Activated CD4-positive, alpha-beta T cell treated with anti-CD3 and anti-CD28 coated beads for 36 hours (primary cell): ENCODE data around the gene YPEL2. TPM values are rescaled to one million over a fixed set of nuclear protein-coding genes. Genes with fewer than 3 reads are reported as not detected.

ENCODE experiments used
- ATAC-seq: fragments of 200-7000 bp; cut with Tn5 transposase; one replicate; pipeline ENCODE4 v1.10.0; 2021; ENCODE audit warnings: mild to moderate bottlenecking, moderate library complexity
- CTCF ChIA-PET: fragments of 350-600 bp; sonication (Branson Sonifier 250); formaldehyde crosslinking; loops from one replicate; lab custom pipeline; 2021; ENCODE audit warnings: antibody characterized with exemption; lab: Charles Lee
- POLR2A ChIA-PET: fragments of 350-600 bp; sonication (Branson Sonifier 250); formaldehyde crosslinking; loops from one replicate; lab custom pipeline; 2021; ENCODE audit warnings: antibody characterized with exemption, inconsistent platforms; lab: Charles Lee
- DNase-seq: peaks from one replicate; pipeline ENCODE4 v3.0.0-alpha.2; 2020
- H3K27ac Mint-ChIP-seq: one replicate; pipeline ENCODE4 v1.8.0; 2021; ENCODE audit warnings: mixed read lengths
- H3K27me3 Mint-ChIP-seq: one replicate; pipeline ENCODE4 v1.8.0; 2021; ENCODE audit warnings: mixed read lengths
- H3K36me3 Mint-ChIP-seq: one replicate; pipeline ENCODE4 v1.8.0; 2021; ENCODE audit warnings: low read depth, mixed read lengths
- H3K4me1 Mint-ChIP-seq: one replicate; pipeline ENCODE4 v1.8.0; 2021; ENCODE audit warnings: mixed read lengths
- H3K4me3 Mint-ChIP-seq: one replicate; pipeline ENCODE4 v1.8.0; 2021; ENCODE audit warnings: mild to moderate bottlenecking, moderate library complexity, mixed read lengths
- H3K9me3 Mint-ChIP-seq: one replicate; pipeline ENCODE4 v1.8.0; 2021; ENCODE audit warnings: low read depth, mixed read lengths
- intact Hi-C, 2 experiments: fragments of 100-400 bp; cut with DNase I in 1 of 2; cut with micrococcal nuclease in 1 of 2; formaldehyde crosslinking; loops; one replicate each; pipeline versions ENCODE4 v1.14.2 to v1.15.1; 2022 to 2024; cut with DNase I, micrococcal nuclease
- total RNA-seq, 2 experiments: library from RNA; stranded (reverse); gene quantifications; one replicate each; pipeline ENCODE4 v1.2.3, GENCODE V29; 2021

Gene YPEL2
- total RNA-seq, 2 experiments from 2014 or later = 4.3 to 6.9 TPM

DNA sequence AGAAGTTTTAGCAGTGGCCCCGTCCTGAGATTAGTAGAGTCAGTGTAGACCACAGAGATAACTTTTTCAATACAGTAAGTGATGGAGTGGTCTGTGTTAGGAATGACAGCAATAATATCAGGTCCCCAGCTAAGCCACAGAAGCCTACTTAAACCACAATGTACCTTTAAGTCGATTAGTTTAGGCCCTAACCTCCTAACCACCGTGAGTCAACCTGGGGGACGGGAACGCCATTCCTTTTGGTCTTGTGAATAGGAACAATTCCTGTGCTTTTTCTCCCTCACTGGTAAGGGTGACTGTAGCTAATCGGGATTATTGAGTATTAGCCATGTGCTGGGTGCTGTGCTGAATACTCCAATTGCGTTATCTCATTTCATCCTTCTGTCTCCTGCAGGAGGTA, 14.0 kb downstream of the YPEL2 start:
- intact Hi-C loops = no loop called here
- Mint-ChIP-seq H3K4me3 (no peak overlapping the region), H3K4me1 (peaks cover 50% of the 10 kb centered on the region), H3K27ac (no peak overlapping the region), H3K36me3 (no peaks in the 10 kb centered on the region), H3K27me3 (no peaks in the 10 kb centered on the region), H3K9me3 (no peaks in the 10 kb centered on the region)
- ATAC-seq (no peak), DNase-seq (no peak)
- ChIA-PET CTCF (interaction anchor here (1.0 to 1.3 kb wide), 4 partner anchors 10 to 95 kb away, joined by 3 to 5 read pairs (median 4); no protein-coding TSS in a partner anchor), POLR2A (no interaction called here)

- Mint-ChIP-seq H3K36me3 (no peaks in the 10 kb centered on the region), H3K9me3 (no peaks in the 10 kb centered on the region), H3K4me1 (peaks cover 50% of the 10 kb centered on the region), H3K4me3 (no peak overlapping the region), H3K27me3 (no peaks in the 10 kb centered on the region), H3K27ac (no peak overlapping the region)
- CTCF ChIA-PET = interaction anchor here (0.6 to 1.2 kb wide), 4 partner anchors 10 to 64 kb away, joined by 3 to 4 read pairs (median 4); no protein-coding TSS in a partner anchor
- intact Hi-C loops = no loop called here
- ATAC-seq (no peak), DNase-seq (no peak)
- POLR2A ChIA-PET = no interaction called here
Measured at GRCh38 chr17:59346341-59346740, 14.9 kb downstream of the YPEL2 start.

DNA sequence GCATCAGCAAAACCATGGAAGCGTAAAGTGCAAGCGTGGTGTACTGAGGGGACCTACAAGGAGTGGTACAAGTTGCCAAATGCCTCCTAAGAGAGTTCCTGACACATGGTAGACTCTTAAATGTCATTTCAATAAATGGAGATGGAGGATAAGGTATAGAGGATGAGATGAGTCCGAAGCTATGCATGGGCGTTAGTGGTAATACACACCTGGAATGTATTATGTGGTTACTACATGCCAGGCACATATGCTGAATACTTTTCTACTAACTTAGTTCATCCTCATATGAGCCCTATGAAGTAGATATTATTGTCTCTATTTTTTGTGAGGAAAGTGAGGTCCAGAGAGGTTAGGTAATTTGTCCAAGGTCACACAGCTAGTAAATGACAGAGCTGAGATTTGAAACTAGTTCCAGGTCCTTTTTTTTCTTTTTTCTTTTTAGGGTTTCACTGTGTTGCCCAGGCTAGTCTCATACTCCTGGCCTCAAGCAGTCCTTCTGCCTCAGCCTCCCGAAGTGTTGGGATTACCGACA, 15.5 kb downstream of the YPEL2 start:
- Mint-ChIP-seq H3K27ac (no peak overlapping the region), H3K27me3 (no peaks in the 10 kb centered on the region), H3K4me1 (peaks cover 50% of the 10 kb centered on the region), H3K36me3 (no peaks in the 10 kb centered on the region), H3K9me3 (no peaks in the 10 kb centered on the region), H3K4me3 (no peak overlapping the region)
- ChIA-PET CTCF (interaction anchor here (0.8 to 1.0 kb wide), 2 partner anchors 13 to 17 kb away, joined by 3 read pairs; no protein-coding TSS in a partner anchor), POLR2A (no interaction called here)
- DNase-seq (no peak), ATAC-seq (no peak)
- intact Hi-C loops = no loop called here

GRCh38 chr17:59347975-59348391, 16.5 kb downstream of the YPEL2 start:
- H3K27ac Mint-ChIP-seq = no peak overlapping the region
- no peaks in the 10 kb centered on the region for H3K9me3 Mint-ChIP-seq
- POLR2A ChIA-PET = no interaction called here

GRCh38 chr17:59349178-59349577, 17.7 kb downstream of the YPEL2 start:
- Mint-ChIP-seq H3K27me3 (no peaks in the 10 kb centered on the region), H3K4me1 (peaks cover 50% of the 10 kb centered on the region), H3K27ac (no peak overlapping the region), H3K4me3 (no peak overlapping the region), H3K36me3 (peaks cover 4% of the 10 kb centered on the region), H3K9me3 (no peaks in the 10 kb centered on the region)
- ATAC-seq (no peak), DNase-seq (no peak)
- intact Hi-C loops = no loop called here
- POLR2A ChIA-PET = no interaction called here
- CTCF ChIA-PET = interaction anchor here (0.6 to 1.1 kb wide), 3 partner anchors 26 to 1289 kb away, joined by 3 to 4 read pairs (median 3); no protein-coding TSS in a partner anchor

More at GRCh38 chr17:59347975-59348391, 16.5 kb downstream of the YPEL2 start:
- intact Hi-C loops = no loop called here
- ATAC-seq (no peak), DNase-seq (no peak)
- peaks cover 50% of the 10 kb centered on the region for H3K4me1 Mint-ChIP-seq
- H3K36me3 Mint-ChIP-seq = no peaks in the 10 kb centered on the region
- H3K27me3 Mint-ChIP-seq = no peaks in the 10 kb centered on the region
- no peak overlapping the region for H3K4me3 Mint-ChIP-seq
- CTCF ChIA-PET = interaction anchor here (1.0 to 1.1 kb wide), 2 partner anchors 28 to 37 kb away, joined by 3 to 4 read pairs; no protein-coding TSS in a partner anchor

- peaks cover 60% of the 10 kb centered on the region for H3K4me1 Mint-ChIP-seq
- CTCF ChIA-PET = interaction anchor here (0.5 to 2.2 kb wide), 3 partner anchors 23 to 136 kb away, joined by 3 to 9 read pairs (median 3); no protein-coding TSS in a partner anchor
- no peaks in the 10 kb centered on the region for H3K27me3 Mint-ChIP-seq
- no peaks in the 10 kb centered on the region for H3K9me3 Mint-ChIP-seq
- ATAC-seq = no peak
- peaks cover 28% of the 10 kb centered on the region for H3K36me3 Mint-ChIP-seq
- intact Hi-C loops = no loop called here
- no peak overlapping the region for H3K4me3 Mint-ChIP-seq
- POLR2A ChIA-PET = no interaction called here
- no peak for DNase-seq
- no peak overlapping the region for H3K27ac Mint-ChIP-seq
Measured at GRCh38 chr17:59353106-59353854, 21.8 kb downstream of the YPEL2 start.

DNA sequence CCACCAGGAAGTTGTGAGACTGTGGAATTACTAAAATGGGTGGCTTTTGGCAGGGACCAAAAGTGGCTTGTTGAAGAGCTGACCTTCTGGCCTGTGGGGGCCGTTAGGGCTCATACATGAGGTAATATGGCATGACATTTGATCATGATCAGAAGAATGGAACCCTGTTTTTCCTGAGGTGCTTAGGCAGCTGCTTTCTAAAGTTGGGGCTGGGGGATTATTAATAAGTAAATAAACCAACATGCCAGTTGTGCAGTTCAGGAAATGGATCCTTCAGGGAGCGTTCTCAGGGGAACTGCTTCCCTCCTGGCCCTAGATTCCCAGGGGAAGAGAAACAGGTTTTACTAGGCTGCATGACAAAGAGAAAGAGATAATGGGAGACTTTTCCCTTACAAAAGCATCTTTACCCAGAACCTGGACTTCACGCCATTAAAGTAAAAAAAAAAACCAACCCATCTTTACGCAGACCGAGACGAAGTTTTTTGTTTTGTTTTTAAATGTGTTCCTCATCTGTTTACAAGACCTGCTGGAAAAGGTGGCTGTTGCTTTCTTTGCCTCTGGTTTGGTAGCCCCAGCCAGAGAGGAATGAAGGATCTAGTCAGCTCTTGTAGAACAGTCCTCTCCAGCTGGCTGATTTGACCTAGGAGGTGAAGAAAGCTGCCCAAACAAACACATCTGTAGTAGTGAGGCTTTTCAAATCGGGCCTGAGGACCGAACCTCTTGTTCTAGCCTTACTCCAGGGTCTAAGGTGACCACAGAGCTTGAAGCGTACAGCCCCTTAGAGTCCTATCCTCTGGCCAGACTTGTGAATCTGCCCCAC, 22.7 kb downstream of the YPEL2 start:
- no peak overlapping the region for H3K27ac Mint-ChIP-seq
- no peak for ATAC-seq
- no peaks in the 10 kb centered on the region for H3K27me3 Mint-ChIP-seq
- peaks cover 63% of the 10 kb centered on the region for H3K4me1 Mint-ChIP-seq
- no peak for DNase-seq
- POLR2A ChIA-PET = no interaction called here
- no peaks in the 10 kb centered on the region for H3K9me3 Mint-ChIP-seq
- H3K4me3 Mint-ChIP-seq = no peak overlapping the region
- intact Hi-C loops = no loop called here
- CTCF ChIA-PET = interaction anchor here (0.7 to 2.2 kb wide), 4 partner anchors 24 to 88 kb away, joined by 3 to 9 read pairs (median 3); no protein-coding TSS in a partner anchor
- H3K36me3 Mint-ChIP-seq = peaks cover 29% of the 10 kb centered on the region

DNA sequence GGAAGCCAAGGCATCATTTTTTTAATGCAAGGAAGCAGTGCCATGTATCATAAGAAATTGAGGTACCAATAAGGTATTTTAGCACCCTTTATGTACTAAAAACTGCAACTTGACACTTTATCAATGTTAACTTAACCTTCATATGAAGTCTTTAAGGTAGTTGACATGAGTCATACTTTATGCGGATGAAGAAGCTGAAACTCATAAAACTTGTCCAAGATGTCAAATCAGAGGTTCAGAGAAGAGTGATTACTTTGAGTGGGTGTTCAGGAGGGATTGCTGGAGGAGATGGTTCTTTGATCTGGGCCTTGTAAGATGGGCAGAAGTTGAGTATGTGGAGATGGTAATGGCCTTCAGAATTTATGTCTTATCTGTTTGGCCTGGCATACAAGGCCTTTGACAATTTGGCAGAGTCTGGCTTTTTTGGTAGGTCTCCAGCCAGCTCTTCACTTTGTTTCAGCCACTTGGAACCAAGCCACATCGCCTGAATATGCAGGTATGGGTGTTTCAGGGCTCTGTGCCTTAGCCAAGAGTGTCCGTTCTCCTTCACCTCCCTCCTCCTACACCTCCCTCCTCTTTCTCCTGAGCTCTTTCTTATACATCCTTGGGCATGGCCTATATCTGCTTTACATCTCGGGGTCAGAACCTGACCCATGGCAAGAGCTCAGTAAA, 23.7 kb downstream of the YPEL2 start:
- CTCF ChIA-PET = interaction anchor here (0.8 to 2.2 kb wide), 6 partner anchors 10 to 87 kb away, joined by 3 to 9 read pairs (median 4); no protein-coding TSS in a partner anchor
- H3K27me3 Mint-ChIP-seq = no peaks in the 10 kb centered on the region
- peaks cover 63% of the 10 kb centered on the region for H3K4me1 Mint-ChIP-seq
- peak; percentile 50 for ATAC-seq
- peaks cover 29% of the 10 kb centered on the region for H3K36me3 Mint-ChIP-seq
- H3K4me3 Mint-ChIP-seq = no peak overlapping the region
- H3K27ac Mint-ChIP-seq = peak overlapping the region; percentile 38
- intact Hi-C loops = no loop called here
- no peak for DNase-seq
- POLR2A ChIA-PET = no interaction called here
- H3K9me3 Mint-ChIP-seq = no peaks in the 10 kb centered on the region

GRCh38 chr17:59355702-59356325, 24.4 kb downstream of the YPEL2 start:
- Mint-ChIP-seq H3K4me3 (no peak overlapping the region), H3K27me3 (no peaks in the 10 kb centered on the region), H3K27ac (no peak overlapping the region), H3K4me1 (peaks cover 68% of the 10 kb centered on the region), H3K36me3 (peaks cover 29% of the 10 kb centered on the region), H3K9me3 (no peaks in the 10 kb centered on the region)
- DNase-seq = no peak
- no peak for ATAC-seq
- ChIA-PET CTCF (interaction anchor here (0.9 to 1.3 kb wide), 6 partner anchors 11 to 86 kb away, joined by 3 to 5 read pairs (median 3); no protein-coding TSS in a partner anchor), POLR2A (no interaction called here)
- intact Hi-C loops = no loop called here

DNA sequence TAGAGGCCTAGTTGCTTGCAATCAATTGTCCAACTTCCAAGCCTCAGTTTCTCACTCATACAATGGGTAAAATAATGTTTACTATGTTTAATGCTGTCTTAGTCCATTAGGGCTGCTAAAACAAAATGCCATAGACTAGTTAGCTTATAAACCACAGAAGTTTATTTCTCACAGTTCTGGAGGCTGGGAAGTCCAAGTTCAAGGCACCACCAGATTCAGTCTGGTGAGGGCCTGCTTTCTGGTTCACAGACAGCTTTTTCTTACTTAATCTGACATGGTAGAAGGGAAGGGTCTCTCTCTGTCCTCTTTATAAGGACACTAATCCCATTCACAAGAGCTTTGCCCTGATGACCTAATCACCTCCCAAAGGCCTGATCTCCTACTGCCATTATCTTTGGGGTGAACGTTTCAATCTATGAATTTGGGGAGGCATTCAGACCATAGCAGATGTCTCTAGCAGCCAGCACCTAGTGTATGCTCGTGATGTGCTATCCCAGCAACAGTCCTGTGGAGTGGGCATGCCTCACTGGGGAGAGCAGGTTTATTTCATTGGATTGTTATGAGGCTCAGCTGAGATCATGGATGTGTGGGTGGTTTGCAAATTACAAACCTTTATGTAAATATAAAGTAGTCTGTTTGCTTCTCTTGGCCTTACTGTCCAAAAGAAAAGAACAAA, 25.2 kb downstream of the YPEL2 start:
- Mint-ChIP-seq H3K9me3 (no peaks in the 10 kb centered on the region), H3K27ac (no peak overlapping the region), H3K36me3 (peaks cover 29% of the 10 kb centered on the region), H3K27me3 (no peaks in the 10 kb centered on the region), H3K4me3 (no peak overlapping the region), H3K4me1 (peaks cover 76% of the 10 kb centered on the region)
- no peak for DNase-seq
- intact Hi-C loops = no loop called here
- CTCF ChIA-PET = interaction anchor here (0.9 to 1.3 kb wide), 4 partner anchors 17 to 71 kb away, joined by 3 to 5 read pairs (median 4); no protein-coding TSS in a partner anchor
- no peak for ATAC-seq
- POLR2A ChIA-PET = no interaction called here
